HEK293 (cell line): ENCODE data around the gene MCM5.

Experiments used
- CTCF ChIP-seq: fragments of 450-650 bp; formaldehyde crosslinking; IDR thresholded peaks from 2 replicates; pipeline ENCODE4 v1.5.1; 2016; ENCODE audit warnings: missing biosample characterization, missing genetic modification characterization
- GLIS1 ChIP-seq: fragments of 450-650 bp; formaldehyde crosslinking; IDR thresholded peaks from 2 replicates; pipeline ENCODE4 v1.5.1; 2016; ENCODE audit warnings: missing biosample characterization, missing genetic modification characterization
- KLF8 ChIP-seq: fragments of 450-650 bp; formaldehyde crosslinking; IDR thresholded peaks from 2 replicates; pipeline ENCODE4 v1.5.1; 2016; ENCODE audit warnings: missing biosample characterization, missing genetic modification characterization
- MYNN ChIP-seq: fragments of 450-650 bp; formaldehyde crosslinking; IDR thresholded peaks from 2 replicates; pipeline ENCODE4 v1.5.1; 2016; ENCODE audit warnings: missing biosample characterization, missing genetic modification characterization, borderline replicate concordance
- PRDM6 ChIP-seq: fragments of 450-650 bp; formaldehyde crosslinking; IDR thresholded peaks from 2 replicates; pipeline ENCODE4 v1.5.1; 2017; ENCODE audit warnings: missing biosample characterization, missing genetic modification characterization
- RBAK ChIP-seq: fragments of 450-650 bp; formaldehyde crosslinking; IDR thresholded peaks from 2 replicates; pipeline ENCODE4 v1.5.1; 2016; ENCODE audit warnings: missing biosample characterization, missing genetic modification characterization
- TRIM28 ChIP-seq: IDR thresholded peaks from 2 replicates; pipeline ENCODE4 v1.6.1; 2011; ENCODE audit warnings: low read length, control low read depth, borderline replicate concordance
- WT1 ChIP-seq: fragments of 450-650 bp; formaldehyde crosslinking; IDR thresholded peaks from 2 replicates; pipeline ENCODE4 v1.5.1; 2016; ENCODE audit warnings: missing biosample characterization, missing genetic modification characterization
- ZBTB20 ChIP-seq: fragments of 450-650 bp; formaldehyde crosslinking; IDR thresholded peaks from 2 replicates; pipeline ENCODE4 v1.5.1; 2016; ENCODE audit warnings: missing biosample characterization, missing genetic modification characterization
- ZFHX2 ChIP-seq: fragments of 450-650 bp; formaldehyde crosslinking; conservative IDR thresholded peaks from 2 replicates; pipeline ENCODE4 v1.5.1; 2016; ENCODE audit warnings: missing biosample characterization, missing genetic modification characterization
- ZIC2 ChIP-seq: fragments of 450-650 bp; formaldehyde crosslinking; IDR thresholded peaks from 2 replicates; pipeline ENCODE4 v1.5.1; 2016; ENCODE audit warnings: missing biosample characterization, missing genetic modification characterization
- ZNF121 ChIP-seq: fragments of 450-650 bp; formaldehyde crosslinking; IDR thresholded peaks from 2 replicates; pipeline ENCODE4 v1.5.1; 2016; ENCODE audit warnings: missing biosample characterization, missing genetic modification characterization
- ZNF214 ChIP-seq: fragments of 450-650 bp; formaldehyde crosslinking; IDR thresholded peaks from 2 replicates; pipeline ENCODE4 v1.5.1; 2017; ENCODE audit warnings: missing biosample characterization, mild to moderate bottlenecking, missing genetic modification characterization, borderline replicate concordance
- ZNF24 ChIP-seq: fragments of 450-650 bp; formaldehyde crosslinking; IDR thresholded peaks from 2 replicates; pipeline ENCODE4 v1.5.1; 2016; ENCODE audit warnings: missing biosample characterization, missing genetic modification characterization
- ZNF335 ChIP-seq: fragments of 450-650 bp; formaldehyde crosslinking; conservative IDR thresholded peaks from 2 replicates; pipeline ENCODE4 v1.5.1; 2016; ENCODE audit warnings: missing biosample characterization, missing genetic modification characterization
- ZNF366 ChIP-seq: fragments of 450-650 bp; formaldehyde crosslinking; conservative IDR thresholded peaks from 2 replicates; pipeline ENCODE4 v1.5.1; 2016; ENCODE audit warnings: missing biosample characterization, missing genetic modification characterization
- ZNF510 ChIP-seq: fragments of 450-650 bp; formaldehyde crosslinking; IDR thresholded peaks from 2 replicates; pipeline ENCODE4 v1.5.1; 2018; ENCODE audit warnings: mild to moderate bottlenecking, missing genetic modification characterization, missing biosample characterization; ENCODE audit not compliant: insufficient replicate concordance
- ZNF555 ChIP-seq: fragments of 450-650 bp; formaldehyde crosslinking; conservative IDR thresholded peaks from 2 replicates; pipeline ENCODE4 v1.5.1; 2017; ENCODE audit warnings: missing biosample characterization, mild to moderate bottlenecking, missing genetic modification characterization, inconsistent platforms
- ZNF580 ChIP-seq: fragments of 450-650 bp; formaldehyde crosslinking; IDR thresholded peaks from 2 replicates; pipeline ENCODE4 v1.5.1; 2016; ENCODE audit warnings: missing biosample characterization, missing genetic modification characterization
- ZNF596 ChIP-seq: fragments of 450-650 bp; IDR thresholded peaks from 2 replicates; pipeline ENCODE4 v1.5.0; 2018; ENCODE audit warnings: missing biosample characterization, mild to moderate bottlenecking, missing genetic modification characterization, moderate library complexity
- ZNF623 ChIP-seq: fragments of 450-650 bp; formaldehyde crosslinking; IDR thresholded peaks from 2 replicates; pipeline ENCODE4 v1.5.1; 2016; ENCODE audit warnings: missing biosample characterization, missing genetic modification characterization
- ZNF660 ChIP-seq: fragments of 450-650 bp; IDR thresholded peaks from 2 replicates; pipeline ENCODE4 v1.5.1; 2018; ENCODE audit warnings: missing biosample characterization, mild to moderate bottlenecking, missing genetic modification characterization
- ZNF830 ChIP-seq: fragments of 450-650 bp; IDR thresholded peaks from 2 replicates; pipeline ENCODE4 v1.5.0; 2018; ENCODE audit warnings: missing biosample characterization, missing genetic modification characterization, low read depth, mild to moderate bottlenecking, moderate library complexity
- TF ChIP-seq, protein P1 (sequence below): fragments of 450-650 bp; formaldehyde crosslinking; IDR thresholded peaks from 2 replicates; pipeline ENCODE4 v1.5.1; 2017; ENCODE audit warnings: missing biosample characterization, missing genetic modification characterization
- TF ChIP-seq, protein P2 (sequence below): fragments of 450-650 bp; formaldehyde crosslinking; IDR thresholded peaks from 2 replicates; pipeline ENCODE4 v1.5.1; 2016; ENCODE audit warnings: missing biosample characterization, missing genetic modification characterization
- TF ChIP-seq, protein P3 (sequence below): fragments of 450-650 bp; formaldehyde crosslinking; IDR thresholded peaks from 2 replicates; pipeline ENCODE4 v1.5.1; 2016; ENCODE audit warnings: missing biosample characterization, missing genetic modification characterization
- TF ChIP-seq, protein P4 (sequence below): IDR thresholded peaks from 2 replicates; pipeline ENCODE4 v1.6.1; 2011; ENCODE audit warnings: mild to moderate bottlenecking, low read depth, low read length, borderline replicate concordance
- TF ChIP-seq, protein P5 (sequence below): fragments of 450-650 bp; formaldehyde crosslinking; IDR thresholded peaks from 2 replicates; pipeline ENCODE4 v1.5.1; 2016; ENCODE audit warnings: missing biosample characterization, missing genetic modification characterization

MCM5 gene

DNA sequence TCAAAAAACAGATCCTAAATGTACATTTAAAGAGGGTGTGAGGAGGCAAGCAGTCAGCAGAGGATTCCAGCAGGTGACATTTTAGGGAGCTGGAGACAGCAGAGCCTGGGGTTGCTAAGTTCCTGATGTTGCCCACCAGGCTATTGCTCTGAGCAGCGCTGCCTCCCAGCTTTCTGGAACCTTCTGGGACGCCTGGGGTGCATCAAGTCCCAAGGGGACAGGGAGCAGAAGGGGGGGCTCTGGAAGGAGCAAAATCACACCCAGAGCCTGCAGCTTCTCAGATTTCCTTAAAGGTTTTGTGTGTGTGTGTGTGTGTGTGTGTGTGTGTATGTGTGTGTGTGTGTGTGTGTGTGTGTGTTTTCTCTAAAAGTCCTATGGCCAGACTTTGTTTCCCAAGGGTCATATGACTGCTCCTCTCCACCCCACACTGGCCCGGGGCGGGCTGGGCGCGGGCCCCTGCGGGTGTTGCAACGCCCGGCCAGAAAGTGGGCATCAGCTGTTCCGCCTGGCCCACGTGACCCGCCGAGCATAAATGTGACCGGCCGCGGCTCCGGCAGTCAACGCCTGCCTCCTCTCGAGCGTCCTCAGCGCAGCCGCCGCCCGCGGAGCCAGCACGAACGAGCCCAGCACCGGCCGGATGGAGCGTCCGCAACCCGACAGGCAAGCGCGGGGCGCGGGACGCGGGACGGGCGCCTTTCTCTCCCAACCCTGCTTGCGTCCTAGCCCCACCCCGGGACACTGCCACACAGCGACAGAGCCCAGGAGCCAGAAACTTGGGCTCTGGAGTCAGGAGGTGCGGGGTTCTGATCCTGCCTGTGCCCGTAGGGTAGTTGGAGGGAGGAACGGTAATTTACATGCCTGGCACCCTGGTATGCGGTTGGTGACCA lies 19.2 kb upstream of the MCM5 start, which contains the start of gene HMOX1 (continued):
- TF ChIP-seq, protein P1, sequence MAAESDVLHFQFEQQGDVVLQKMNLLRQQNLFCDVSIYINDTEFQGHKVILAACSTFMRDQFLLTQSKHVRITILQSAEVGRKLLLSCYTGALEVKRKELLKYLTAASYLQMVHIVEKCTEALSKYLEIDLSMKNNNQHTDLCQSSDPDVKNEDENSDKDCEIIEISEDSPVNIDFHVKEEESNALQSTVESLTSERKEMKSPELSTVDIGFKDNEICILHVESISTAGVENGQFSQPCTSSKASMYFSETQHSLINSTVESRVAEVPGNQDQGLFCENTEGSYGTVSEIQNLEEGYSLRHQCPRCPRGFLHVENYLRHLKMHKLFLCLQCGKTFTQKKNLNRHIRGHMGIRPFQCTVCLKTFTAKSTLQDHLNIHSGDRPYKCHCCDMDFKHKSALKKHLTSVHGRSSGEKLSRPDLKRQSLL (tag by site-specific recombination) = no peak
- peak; percentile 26; the same call in 1 of the 2 replicates for TF ChIP-seq ZNF24 (tag by site-specific recombination)
- TF ChIP-seq, protein P2, sequence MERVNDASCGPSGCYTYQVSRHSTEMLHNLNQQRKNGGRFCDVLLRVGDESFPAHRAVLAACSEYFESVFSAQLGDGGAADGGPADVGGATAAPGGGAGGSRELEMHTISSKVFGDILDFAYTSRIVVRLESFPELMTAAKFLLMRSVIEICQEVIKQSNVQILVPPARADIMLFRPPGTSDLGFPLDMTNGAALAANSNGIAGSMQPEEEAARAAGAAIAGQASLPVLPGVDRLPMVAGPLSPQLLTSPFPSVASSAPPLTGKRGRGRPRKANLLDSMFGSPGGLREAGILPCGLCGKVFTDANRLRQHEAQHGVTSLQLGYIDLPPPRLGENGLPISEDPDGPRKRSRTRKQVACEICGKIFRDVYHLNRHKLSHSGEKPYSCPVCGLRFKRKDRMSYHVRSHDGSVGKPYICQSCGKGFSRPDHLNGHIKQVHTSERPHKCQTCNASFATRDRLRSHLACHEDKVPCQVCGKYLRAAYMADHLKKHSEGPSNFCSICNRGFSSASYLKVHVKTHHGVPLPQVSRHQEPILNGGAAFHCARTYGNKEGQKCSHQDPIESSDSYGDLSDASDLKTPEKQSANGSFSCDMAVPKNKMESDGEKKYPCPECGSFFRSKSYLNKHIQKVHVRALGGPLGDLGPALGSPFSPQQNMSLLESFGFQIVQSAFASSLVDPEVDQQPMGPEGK (tag by site-specific recombination) = peak; percentile 82
- no peak for TF ChIP-seq MYNN (tag by site-specific recombination)
- TF ChIP-seq, protein P3, sequence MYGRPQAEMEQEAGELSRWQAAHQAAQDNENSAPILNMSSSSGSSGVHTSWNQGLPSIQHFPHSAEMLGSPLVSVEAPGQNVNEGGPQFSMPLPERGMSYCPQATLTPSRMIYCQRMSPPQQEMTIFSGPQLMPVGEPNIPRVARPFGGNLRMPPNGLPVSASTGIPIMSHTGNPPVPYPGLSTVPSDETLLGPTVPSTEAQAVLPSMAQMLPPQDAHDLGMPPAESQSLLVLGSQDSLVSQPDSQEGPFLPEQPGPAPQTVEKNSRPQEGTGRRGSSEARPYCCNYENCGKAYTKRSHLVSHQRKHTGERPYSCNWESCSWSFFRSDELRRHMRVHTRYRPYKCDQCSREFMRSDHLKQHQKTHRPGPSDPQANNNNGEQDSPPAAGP = peak; percentile 64; the same call in 1 of the 2 replicates
- TF ChIP-seq ZNF366 (tag by site-specific recombination) = no peak
- no peak for TF ChIP-seq ZNF623 (tag by site-specific recombination)
- TF ChIP-seq WT1 (tag by site-specific recombination) = peak; percentile 15; the same call in 1 of the 2 replicates
- TF ChIP-seq ZNF660 (tag by site-specific recombination) = no peak
- TF ChIP-seq ZNF580 = no peak
- peak; percentile 54 for TF ChIP-seq CTCF (tag by site-specific recombination)
- peak; percentile 73 for TF ChIP-seq KLF8
- TF ChIP-seq ZNF830 = no peak
- no peak for TF ChIP-seq ZNF555
- TF ChIP-seq, protein P4, sequence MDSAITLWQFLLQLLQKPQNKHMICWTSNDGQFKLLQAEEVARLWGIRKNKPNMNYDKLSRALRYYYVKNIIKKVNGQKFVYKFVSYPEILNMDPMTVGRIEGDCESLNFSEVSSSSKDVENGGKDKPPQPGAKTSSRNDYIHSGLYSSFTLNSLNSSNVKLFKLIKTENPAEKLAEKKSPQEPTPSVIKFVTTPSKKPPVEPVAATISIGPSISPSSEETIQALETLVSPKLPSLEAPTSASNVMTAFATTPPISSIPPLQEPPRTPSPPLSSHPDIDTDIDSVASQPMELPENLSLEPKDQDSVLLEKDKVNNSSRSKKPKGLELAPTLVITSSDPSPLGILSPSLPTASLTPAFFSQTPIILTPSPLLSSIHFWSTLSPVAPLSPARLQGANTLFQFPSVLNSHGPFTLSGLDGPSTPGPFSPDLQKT = no peak; the same call in 1 of the 2 replicates
- TF ChIP-seq ZNF596 (tag by site-specific recombination) = no peak
- TF ChIP-seq ZNF335 (tag by site-specific recombination) = peak; percentile 65
- peak; percentile 28; the same call in 1 of the 2 replicates for TF ChIP-seq GLIS1
- TF ChIP-seq, protein P5, sequence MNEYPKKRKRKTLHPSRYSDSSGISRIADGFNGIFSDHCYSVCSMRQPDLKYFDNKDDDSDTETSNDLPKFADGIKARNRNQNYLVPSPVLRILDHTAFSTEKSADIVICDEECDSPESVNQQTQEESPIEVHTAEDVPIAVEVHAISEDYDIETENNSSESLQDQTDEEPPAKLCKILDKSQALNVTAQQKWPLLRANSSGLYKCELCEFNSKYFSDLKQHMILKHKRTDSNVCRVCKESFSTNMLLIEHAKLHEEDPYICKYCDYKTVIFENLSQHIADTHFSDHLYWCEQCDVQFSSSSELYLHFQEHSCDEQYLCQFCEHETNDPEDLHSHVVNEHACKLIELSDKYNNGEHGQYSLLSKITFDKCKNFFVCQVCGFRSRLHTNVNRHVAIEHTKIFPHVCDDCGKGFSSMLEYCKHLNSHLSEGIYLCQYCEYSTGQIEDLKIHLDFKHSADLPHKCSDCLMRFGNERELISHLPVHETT (tag by site-specific recombination) = peak; percentile 38; the same call in 1 of the 2 replicates
- no peak for TF ChIP-seq PRDM6 (tag by site-specific recombination)
- no peak for TF ChIP-seq ZNF510 (tag by site-specific recombination)
- TF ChIP-seq ZFHX2 (tag by site-specific recombination) = peak; percentile 63
- no peak for TF ChIP-seq ZNF214
- peak; percentile 85 for TF ChIP-seq TRIM28
- no peak for TF ChIP-seq ZNF121 (tag by site-specific recombination)
- TF ChIP-seq ZBTB20 (tag by site-specific recombination) = peak; percentile 63
- TF ChIP-seq RBAK (tag by site-specific recombination) = 0 out of 2 replicates have a peak, but pooled peaks have one; percentile 8
- TF ChIP-seq ZIC2 (tag by site-specific recombination) = no peak
